ENCODE measurements around the gene TBPL1. TPM values are rescaled to one million over a fixed set of nuclear protein-coding genes. Genes with fewer than 3 reads are reported as not detected.

Gene TBPL1
- total and polyA plus RNA-seq, 2 experiments from 2014 or later, result 40.5 to 46.0 TPM

GRCh38 chr6:133954657-133955576 is 1.9 kb downstream of the TBPL1 start:
- Histone ChIP-seq H3K79me2 (ENCODE audit: insufficient read depth) (peaks cover 68% of the 10 kb centered on the region), H3K4me1 (ENCODE audit: insufficient read depth) (peaks cover 23% of the 10 kb centered on the region), H3K36me3 (ENCODE audit: low read depth) (no peaks in the 10 kb centered on the region), H3K27me3 (replicated peaks; ENCODE audit: insufficient read depth) (no peaks in the 10 kb centered on the region), H3F3A (ENCODE audit: insufficient read depth) (peaks cover 15% of the 10 kb centered on the region), H2AFZ (no peak overlapping the region), H4K20me1 (ENCODE audit: insufficient read depth) (peaks cover 12% of the 10 kb centered on the region; the same call in 1 of the 2 replicates), H3K9me2 (ENCODE audit: insufficient read depth) (no peaks in the 10 kb centered on the region), H3K4me2 (ENCODE audit: unreplicated experiment) (peak overlapping the region; percentile 98), H3K9me3 (ENCODE audit: low read depth) (no peaks in the 10 kb centered on the region), H3K9ac (peak overlapping the region; percentile 87; the same call in 1 of the 2 replicates), H3K27ac (no peak overlapping the region), H3K4me3 (peak overlapping the region; percentile 89)
- TF ChIP-seq EZH2phosphoT487 (IDR thresholded peaks at IDR 0.05; ENCODE audit: insufficient read depth, low read depth), result no peak
- TF ChIP-seq EZH2 (IDR thresholded peaks at IDR 0.05; ENCODE audit: insufficient read depth, poor library complexity, severe bottlenecking), result no peak
- WGBS, 2 experiments (ENCODE audit: low coverage in 1 of 2, low lambda C conversion rate in 2 of 2, missing lambda C conversion rate in 2 of 2), result 79 to 83% methylated on average over 7 of the region's 7 CpGs
- no peak for DNase-seq
- in situ Hi-C loops (cut with MboI), result no loop called here

GRCh38 chr6:133955582-133956415 is 2.8 kb downstream of the TBPL1 start:
- H3K4me3 ChIP-seq, result no peak overlapping the region
- H3K4me1 ChIP-seq (ENCODE audit: insufficient read depth), result peaks cover 23% of the 10 kb centered on the region
- peaks cover 12% of the 10 kb centered on the region; the same call in 1 of the 2 replicates for H4K20me1 ChIP-seq (ENCODE audit: insufficient read depth)
- H3F3A ChIP-seq (ENCODE audit: insufficient read depth), result peaks cover 15% of the 10 kb centered on the region
- peak overlapping the region; percentile 17 for H3K4me2 ChIP-seq (ENCODE audit: unreplicated experiment)
- no peaks in the 10 kb centered on the region for H3K9me2 ChIP-seq (ENCODE audit: insufficient read depth)
- H3K9me3 ChIP-seq (ENCODE audit: low read depth), result no peaks in the 10 kb centered on the region
- no peak overlapping the region for H3K9ac ChIP-seq
- no peak for DNase-seq
- TF ChIP-seq EZH2phosphoT487 (IDR thresholded peaks at IDR 0.05; ENCODE audit: insufficient read depth, low read depth) (no peak), EZH2 (IDR thresholded peaks at IDR 0.05; ENCODE audit: insufficient read depth, poor library complexity, severe bottlenecking) (no peak)
- no peak overlapping the region for H2AFZ ChIP-seq
- peaks cover 77% of the 10 kb centered on the region for H3K79me2 ChIP-seq (ENCODE audit: insufficient read depth)
- in situ Hi-C loops (cut with MboI), result no loop called here
- H3K36me3 ChIP-seq (ENCODE audit: low read depth), result no peaks in the 10 kb centered on the region
- 77% methylated on average over 5 of the region's 5 CpGs for WGBS, 2 experiments (ENCODE audit: low coverage in 1 of 2, low lambda C conversion rate in 2 of 2, missing lambda C conversion rate in 2 of 2)
- H3K27ac ChIP-seq, result no peak overlapping the region
- no peaks in the 10 kb centered on the region for H3K27me3 ChIP-seq (replicated peaks; ENCODE audit: insufficient read depth)

DNA sequence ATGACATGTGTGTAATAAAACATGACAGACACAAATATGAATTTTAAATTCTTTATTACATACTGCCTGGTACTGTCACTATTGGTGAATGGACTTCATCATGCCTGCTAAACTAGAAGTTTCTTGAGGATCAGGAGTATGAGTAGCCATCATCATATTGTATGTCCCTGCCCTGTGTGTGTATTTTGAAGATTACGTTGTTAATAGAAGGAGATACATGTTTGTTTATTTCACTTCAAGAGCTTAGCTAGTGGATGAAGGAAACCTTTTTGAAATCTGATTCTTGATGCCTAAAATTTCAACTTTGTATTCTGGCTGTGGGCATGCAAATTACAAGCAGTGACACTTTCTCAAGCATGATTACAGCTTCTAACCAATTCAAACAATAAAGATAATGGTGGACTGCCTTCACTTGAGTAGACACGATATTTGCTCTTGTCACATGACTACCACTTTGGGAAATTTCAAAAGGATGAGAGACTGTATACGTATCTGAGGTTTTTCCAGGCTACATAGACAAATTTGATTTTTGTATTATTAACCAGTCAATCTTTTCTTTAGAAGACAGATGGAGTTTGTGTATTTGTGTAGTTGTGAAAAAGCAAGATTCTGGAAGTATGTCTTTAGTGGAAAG is 3.5 kb downstream of the TBPL1 start:
- no peak overlapping the region for H3K9ac ChIP-seq
- peaks cover 84% of the 10 kb centered on the region for H3K79me2 ChIP-seq (ENCODE audit: insufficient read depth)
- DNase-seq, result no peak
- H2AFZ ChIP-seq, result no peak overlapping the region
- WGBS, 2 experiments (ENCODE audit: low coverage in 1 of 2, low lambda C conversion rate in 2 of 2, missing lambda C conversion rate in 2 of 2), result 95% methylated on average over 3 of the region's 3 CpGs
- H3K27me3 ChIP-seq (replicated peaks; ENCODE audit: insufficient read depth), result no peaks in the 10 kb centered on the region
- in situ Hi-C loops (cut with MboI), result no loop called here
- H3K4me2 ChIP-seq (ENCODE audit: unreplicated experiment), result no peak overlapping the region
- no peak overlapping the region for H3K27ac ChIP-seq
- peaks cover 8% of the 10 kb centered on the region for H3F3A ChIP-seq (ENCODE audit: insufficient read depth)
- peaks cover 17% of the 10 kb centered on the region for H3K4me1 ChIP-seq (ENCODE audit: insufficient read depth)
- peaks cover 12% of the 10 kb centered on the region; the same call in 1 of the 2 replicates for H4K20me1 ChIP-seq (ENCODE audit: insufficient read depth)
- no peaks in the 10 kb centered on the region for H3K9me3 ChIP-seq (ENCODE audit: low read depth)
- H3K4me3 ChIP-seq, result no peak overlapping the region
- TF ChIP-seq EZH2phosphoT487 (IDR thresholded peaks at IDR 0.05; ENCODE audit: insufficient read depth, low read depth) (no peak), EZH2 (IDR thresholded peaks at IDR 0.05; ENCODE audit: insufficient read depth, poor library complexity, severe bottlenecking) (no peak)
- H3K9me2 ChIP-seq (ENCODE audit: insufficient read depth), result no peaks in the 10 kb centered on the region
- H3K36me3 ChIP-seq (ENCODE audit: low read depth), result no peaks in the 10 kb centered on the region

DNA sequence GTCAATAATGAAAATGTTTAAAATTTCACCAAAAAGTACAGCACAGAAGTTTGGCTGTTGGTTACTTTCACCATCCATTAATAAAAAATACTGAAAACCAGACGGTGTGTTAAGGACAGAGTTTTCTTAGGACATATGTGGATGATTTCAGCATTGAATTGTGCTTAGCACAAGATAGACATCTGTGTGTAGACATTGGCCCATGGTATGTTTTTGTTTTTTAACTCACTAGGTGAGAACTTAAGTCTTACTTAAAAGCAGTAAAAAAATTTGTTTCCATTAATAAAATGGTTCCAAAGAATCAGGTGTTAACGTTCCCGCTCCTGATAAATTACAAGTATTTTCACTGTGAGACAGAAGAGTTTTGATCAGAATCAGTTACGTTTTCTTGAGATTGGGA is 4.2 kb downstream of the TBPL1 start:
- H4K20me1 ChIP-seq (ENCODE audit: insufficient read depth), result peaks cover 12% of the 10 kb centered on the region; the same call in 1 of the 2 replicates
- DNase-seq, result no peak
- H3K4me2 ChIP-seq (ENCODE audit: unreplicated experiment), result no peak overlapping the region

More for the DNA sequence above, 4.2 kb downstream of the TBPL1 start:
- Histone ChIP-seq H3K9me3 (ENCODE audit: low read depth) (no peaks in the 10 kb centered on the region), H3K79me2 (ENCODE audit: insufficient read depth) (peaks cover 91% of the 10 kb centered on the region), H3F3A (ENCODE audit: insufficient read depth) (peaks cover 6% of the 10 kb centered on the region; the same call in 1 of the 2 replicates), H3K9ac (no peak overlapping the region), H3K9me2 (ENCODE audit: insufficient read depth) (no peaks in the 10 kb centered on the region), H3K36me3 (ENCODE audit: low read depth) (no peaks in the 10 kb centered on the region), H3K4me1 (ENCODE audit: insufficient read depth) (peaks cover 17% of the 10 kb centered on the region), H3K27me3 (replicated peaks; ENCODE audit: insufficient read depth) (no peaks in the 10 kb centered on the region), H3K4me3 (no peak overlapping the region), H3K27ac (no peak overlapping the region), H2AFZ (no peak overlapping the region)
- no peak for TF ChIP-seq EZH2 (IDR thresholded peaks at IDR 0.05; ENCODE audit: insufficient read depth, poor library complexity, severe bottlenecking)
- TF ChIP-seq EZH2phosphoT487 (IDR thresholded peaks at IDR 0.05; ENCODE audit: insufficient read depth, low read depth), result no peak
- WGBS, 2 experiments (ENCODE audit: low coverage in 1 of 2, low lambda C conversion rate in 2 of 2, missing lambda C conversion rate in 2 of 2), result 69 to 71% methylated on average over 4 of the region's 4 CpGs
- in situ Hi-C loops (cut with MboI), result no loop called here
